GM21526 (cell line): ENCODE results near the gene DCTN3.
A peak's percentile ranks its signal among the peaks of the same experiment; 100 is the strongest.

ENCODE experiments used
- ATAC-seq: cut with Tn5 transposase; IDR thresholded peaks from one replicate; pipeline ENCODE4 v1.9.1; 2021; ENCODE audit warnings: moderate library complexity; ENCODE audit not compliant: unreplicated experiment, low FRiP score

The DCTN3 gene

DNA sequence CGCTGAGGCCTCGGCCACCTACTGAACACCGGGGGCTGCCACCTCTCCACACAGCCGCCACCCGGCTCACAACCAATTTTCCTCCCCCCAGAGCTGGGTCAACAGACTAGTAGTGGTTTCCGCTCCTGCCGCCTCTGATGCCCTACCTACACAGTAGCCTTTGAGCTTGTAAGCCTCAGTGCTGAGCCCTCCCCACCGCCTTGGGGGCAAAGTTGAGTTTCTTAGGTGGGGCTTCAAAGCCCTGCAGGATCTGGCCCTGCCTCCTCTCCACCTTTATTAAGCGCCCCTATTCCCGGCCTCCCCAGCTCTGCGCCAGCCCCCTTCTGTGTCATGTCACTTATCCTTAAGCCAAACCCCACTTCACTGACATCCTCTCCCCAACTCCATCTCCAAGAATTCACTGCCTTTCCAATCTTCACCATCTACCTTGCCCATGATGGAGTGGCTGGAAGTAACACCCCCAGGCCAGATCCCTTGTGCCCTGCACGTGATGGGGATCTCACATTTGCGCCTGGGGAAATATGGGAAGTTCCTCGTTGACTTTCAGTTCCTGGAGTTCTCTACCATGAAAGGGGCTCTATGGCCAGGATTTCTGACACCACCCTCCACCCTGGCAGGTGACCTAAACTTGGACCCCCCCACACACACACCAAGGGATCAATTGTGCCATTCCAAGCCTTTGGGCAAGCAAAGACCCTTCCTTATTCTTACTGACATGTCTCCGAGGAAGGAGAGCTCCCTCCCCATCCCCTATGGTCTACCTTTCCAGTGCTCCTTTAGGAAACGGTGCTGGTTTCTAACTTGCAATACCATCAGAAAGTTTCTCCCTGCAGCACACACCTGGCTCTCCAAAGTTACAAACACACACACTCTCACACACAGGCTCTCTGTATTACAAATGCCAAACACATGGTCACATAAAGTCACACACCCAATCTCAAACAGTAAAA lies 28.1 kb downstream of the DCTN3 start:
- no peak for ATAC-seq

DNA sequence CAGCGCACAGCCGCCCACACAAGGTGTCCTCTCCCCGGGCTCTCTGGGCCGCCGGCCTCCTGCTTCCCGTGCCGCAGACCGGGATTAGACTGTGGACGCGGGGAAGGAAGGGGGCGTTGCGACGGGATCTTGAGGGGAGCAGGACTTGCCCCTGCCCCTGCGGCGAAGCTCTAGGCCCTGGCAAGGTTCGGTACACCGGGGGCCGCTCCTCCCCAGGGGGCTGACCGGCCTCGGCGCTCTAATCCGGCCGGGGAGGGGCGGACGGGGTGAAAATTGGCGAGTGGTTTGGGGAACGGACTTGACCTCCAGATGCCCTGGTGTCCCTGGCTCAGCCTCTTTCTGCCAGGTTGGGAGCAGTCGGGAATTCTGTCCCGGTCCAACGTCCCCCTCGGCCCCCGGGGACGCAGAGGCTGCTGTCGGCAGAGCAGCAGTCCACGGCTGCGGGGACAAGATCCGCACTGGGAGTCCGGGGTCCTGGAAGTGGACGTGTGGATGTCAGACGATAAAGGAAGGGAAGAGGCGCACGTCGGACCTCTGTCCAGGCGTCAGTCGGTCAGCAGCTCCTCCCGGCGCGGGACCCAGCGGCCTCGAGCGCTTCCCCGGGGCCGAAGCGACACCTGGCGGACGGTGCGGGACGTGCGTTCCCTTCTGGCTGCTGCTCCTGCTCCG lies 28.9 kb downstream of the DCTN3 start:
- peak; percentile 65 for ATAC-seq

DNA sequence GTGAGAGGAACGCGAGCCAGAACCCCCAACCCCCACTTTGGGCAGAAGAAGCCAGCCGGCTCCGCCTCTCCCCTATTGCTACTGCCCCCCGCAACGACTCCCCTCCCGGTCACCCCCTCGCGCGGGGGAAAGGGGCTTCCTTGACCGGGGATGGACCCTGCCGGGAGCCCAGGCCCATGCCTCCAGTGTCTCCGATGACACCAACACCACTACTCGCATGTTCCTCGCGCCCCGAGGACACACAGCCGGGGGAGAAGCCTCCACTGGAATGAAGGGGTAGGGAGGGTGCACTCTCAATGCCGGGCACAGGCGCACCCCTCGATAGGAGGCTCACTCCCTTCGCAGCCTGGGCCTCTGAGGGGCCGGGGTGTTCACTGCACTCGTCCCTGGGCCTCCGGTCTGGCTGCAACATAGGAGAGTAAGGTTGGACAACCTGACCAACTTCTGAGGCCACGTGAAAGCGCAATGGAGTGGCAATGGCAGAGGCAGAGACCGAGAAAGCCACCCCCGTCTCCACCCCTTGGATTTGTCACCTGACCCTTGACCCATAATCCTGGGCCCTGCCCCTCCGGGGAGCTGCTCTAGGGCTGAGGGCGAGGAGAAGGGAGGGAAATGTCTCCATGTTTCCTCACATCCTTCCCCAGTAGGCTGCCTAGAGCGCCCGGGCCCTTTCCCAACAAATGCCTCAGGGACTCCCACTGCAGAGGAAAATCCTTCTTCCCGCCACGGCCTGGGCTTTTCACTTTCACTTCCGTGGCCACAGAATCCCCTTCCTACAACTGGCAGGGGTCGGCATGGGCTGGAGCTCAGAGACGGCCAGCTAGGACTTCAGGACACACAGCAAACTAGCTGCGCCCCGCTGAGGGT lies 29.7 kb downstream of the DCTN3 start:
- ATAC-seq = no peak

DNA sequence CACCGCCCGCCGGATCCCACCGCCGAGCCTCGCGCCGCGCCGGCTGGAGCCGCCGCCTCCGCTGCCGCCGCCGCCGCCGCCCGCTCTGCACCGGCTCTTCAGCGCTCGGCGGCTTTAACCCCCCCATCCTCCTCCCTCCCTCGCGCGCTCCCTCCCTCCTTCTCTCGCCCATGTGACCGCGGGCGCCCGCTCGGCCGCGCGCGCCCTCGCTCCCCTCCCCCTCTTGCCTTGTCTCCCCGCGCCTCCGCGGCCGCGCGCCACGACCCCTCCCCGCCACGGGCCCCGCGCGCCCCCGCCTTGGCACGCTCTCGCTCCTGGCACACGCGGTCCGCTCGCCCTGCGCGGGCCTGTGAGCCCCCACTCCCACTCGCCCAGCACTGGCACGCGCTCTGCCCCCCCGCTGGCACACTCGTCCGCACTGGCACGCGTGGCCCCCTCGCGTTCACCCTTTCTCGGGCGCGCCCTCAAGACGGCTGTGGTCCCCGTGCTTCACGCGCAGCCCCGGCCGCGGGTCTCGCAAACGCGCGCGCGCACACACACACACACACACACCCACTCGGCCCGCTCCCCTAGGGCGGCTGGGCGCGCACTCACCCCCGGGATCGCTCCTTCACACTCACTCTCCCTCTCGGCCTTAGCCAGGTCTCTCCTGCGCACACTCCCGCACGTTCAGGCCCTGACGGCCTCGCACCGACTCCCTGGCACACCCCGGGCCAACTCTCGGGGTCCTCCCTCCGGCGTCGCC lies 30.5 kb downstream of the DCTN3 start, which contains the start of gene CNTFR:
Gene CNTFR, minus strand, starts transcription at position 89 of the 745 bp plus-strand sequence. CDS start 20,743 bp downstream, outside the sequence.
- no peak for ATAC-seq

DNA sequence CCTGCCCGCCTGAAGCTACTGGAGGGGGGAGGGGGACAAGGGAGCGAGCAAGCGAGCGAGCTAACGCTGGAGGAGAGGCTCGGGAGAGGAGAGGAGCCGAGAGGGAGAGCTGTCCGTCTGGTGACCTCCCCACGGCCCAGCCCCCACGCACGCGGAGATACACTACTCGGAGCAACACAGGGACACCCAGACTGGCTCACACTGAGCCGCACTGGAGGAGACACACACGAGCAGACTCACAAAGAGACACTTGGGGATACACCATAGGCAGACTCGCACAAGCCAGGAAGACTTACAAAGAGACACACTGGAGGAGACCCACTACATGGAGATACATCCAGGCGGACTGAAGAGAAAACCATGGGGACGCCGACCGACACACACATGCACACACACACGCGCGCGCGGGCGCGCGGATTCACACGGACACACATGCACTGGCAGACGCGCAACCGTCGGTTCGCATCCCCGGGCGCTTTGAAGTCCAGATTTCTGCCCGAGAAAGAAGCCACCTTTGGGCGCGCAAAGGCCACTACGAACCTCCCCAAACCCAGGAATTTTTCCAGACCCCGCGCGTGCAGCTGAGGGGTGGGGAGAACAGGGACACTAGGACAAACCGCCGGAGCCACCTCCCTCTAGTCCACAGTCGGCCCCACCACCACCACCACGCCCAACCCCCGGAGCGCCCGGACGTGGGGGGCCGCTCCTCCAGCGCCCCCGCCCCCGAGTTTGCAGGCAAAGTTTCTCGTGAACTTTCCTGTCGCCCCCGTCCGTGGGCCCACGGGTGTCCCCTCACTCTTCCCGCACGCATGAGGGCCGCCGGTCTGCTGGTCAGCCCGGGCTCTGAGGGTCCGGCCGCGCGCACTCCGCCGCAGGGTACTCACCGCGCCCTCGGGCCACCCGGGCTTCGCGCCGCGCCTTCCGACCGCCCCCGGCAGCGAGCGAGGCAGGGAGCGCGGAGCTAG lies 31.3 kb downstream of the DCTN3 start:
- ATAC-seq = no peak

DNA sequence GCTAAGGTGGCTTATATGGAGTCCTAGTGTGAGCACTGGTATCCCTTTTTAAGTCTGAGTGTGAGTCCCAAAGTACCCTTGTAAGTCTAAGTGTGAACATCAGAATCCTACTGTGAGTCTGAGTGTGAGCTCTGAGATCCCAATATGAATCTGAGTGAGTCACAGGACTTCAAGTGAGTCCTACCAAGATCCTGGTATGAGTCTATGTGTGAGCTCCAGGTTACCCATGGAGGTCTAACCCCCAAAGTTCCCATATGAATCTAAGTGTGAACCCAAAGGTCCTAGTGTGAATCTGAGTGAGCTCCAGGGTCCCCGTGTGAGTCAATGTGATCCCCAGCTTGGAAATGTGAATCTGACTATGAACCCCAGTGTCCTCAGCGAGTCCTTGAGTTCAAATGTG lies 33.0 kb downstream of the DCTN3 start:
- no peak for ATAC-seq

DNA sequence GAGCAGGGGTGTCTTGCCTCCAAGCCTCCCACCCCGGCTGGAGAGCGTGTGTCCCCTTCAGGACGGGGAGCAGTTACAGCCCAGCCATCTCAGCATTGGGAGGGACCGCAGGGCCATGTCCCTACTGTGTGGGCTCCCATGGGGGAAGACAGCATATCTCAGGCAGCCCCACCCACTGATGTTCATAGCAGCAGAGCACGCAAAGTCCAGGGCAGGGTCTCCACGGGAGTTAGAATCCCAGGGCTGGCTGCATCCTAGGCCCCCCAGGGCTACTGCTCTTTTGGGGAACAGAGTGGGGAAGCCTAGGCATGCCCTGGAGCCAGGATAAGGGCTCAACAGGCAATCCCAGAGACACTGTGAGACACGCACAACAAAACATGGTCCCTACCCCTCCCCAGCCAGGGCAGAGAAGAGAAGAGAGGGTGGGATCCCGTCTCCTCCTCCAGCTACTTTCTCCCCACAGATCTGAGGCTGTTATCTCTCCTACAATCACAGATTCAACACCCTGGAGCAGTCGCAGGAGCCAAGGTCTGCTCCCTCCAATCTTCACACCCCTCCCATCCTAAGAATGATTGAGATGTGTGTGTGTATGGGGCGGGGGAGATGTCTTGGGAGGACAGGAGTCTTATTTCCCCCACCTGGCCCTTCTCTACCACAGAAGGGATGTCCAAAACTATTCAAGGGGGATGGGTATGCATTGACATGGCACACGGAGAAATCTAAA lies 34.2 kb downstream of the DCTN3 start:
- ATAC-seq = no peak

DNA sequence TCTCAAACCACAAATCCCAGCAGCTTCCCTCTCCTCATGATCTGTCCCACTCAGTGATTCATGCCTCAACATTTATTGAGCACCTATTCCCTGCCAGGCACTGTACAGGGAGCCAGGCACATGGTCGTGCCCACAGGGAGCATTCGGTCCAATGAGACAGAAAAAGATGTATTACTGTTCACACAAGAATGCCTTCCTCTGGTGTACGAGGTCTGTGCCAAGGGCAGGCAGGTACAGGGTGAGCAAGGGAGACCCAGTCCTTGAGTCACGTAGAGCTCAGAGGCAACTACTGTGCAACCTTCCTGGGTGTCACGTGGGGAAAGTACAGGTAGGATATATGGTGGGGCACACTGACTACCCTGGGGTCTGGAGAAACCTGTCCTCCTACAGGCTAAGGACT lies 35.3 kb downstream of the DCTN3 start:
- no peak for ATAC-seq

DNA sequence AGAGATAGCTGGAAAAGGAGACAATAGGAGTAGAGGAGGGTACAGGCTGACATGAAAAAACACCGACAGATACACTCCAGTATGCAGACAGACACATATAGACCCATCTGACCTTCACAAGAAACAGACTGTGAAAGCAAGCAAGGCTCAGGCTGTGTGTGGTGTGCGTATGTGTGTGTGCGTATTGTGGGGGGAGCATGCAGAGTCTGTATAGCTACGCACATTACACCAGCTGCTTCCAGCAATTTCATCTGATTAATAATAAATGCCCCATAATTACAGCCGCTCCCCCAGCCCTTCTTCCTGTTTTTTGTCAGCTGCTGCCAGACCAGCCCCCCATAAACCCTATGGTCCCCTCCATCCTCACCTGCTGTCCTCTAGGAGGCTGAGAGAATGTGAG lies 37.5 kb downstream of the DCTN3 start:
- no peak for ATAC-seq

DNA sequence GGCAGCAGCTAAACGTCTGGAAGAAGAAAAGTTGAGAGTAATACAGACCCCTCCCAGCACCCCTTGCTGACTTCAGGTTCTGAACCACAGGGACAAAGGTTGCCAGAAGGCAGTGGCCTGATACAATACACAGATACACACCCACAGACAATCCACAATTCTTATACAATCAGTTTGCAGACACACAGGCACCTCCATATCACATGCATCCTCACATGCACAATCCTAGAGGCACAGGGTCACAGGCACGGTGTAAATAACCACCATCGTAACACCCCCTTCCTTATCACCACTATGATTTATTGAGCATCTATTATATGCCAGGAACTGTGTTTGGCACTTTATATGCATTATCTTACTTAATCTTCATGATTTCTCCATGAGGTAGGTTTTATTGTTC lies 39.0 kb downstream of the DCTN3 start:
- ATAC-seq = no peak

DNA sequence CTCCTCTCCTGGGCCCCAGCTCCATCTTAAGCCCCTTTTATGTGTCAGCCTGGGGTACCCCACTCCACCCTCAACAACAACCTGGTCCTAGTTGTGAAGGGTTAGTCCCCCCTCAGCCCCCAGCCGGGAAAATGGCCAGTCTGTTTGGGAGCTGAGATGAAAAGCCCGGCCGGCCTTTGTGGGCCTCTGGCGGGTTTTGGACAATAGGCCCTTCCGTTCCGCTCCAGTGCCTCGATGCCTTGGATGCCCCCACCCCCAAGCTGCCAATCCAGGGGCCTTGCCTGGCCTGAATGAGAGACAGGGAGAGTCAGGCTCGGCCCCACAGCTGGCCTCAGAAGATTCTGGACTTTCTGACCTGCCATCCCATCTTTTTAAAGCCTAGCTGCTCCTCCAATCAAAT lies 39.9 kb downstream of the DCTN3 start:
- ATAC-seq = no peak

DNA sequence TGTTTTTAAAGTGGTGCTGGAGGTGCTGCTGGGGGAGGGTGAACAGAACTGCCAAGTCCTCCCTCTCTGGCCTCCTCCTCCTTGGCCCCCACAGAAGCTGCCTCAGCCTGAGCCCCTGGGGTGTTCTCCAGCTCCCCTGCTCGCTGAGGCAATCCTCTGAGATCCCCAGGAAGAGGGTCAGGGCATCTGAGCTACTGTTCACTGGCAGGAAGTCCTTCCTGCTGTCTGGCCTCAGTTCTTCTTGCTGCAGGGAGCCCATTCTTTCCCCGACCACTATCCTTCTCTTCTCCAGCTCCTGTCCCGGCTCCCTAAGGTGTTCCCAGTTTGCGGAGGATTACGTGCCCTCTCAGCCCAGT lies 40.5 kb downstream of the DCTN3 start:
- no peak for ATAC-seq

DNA sequence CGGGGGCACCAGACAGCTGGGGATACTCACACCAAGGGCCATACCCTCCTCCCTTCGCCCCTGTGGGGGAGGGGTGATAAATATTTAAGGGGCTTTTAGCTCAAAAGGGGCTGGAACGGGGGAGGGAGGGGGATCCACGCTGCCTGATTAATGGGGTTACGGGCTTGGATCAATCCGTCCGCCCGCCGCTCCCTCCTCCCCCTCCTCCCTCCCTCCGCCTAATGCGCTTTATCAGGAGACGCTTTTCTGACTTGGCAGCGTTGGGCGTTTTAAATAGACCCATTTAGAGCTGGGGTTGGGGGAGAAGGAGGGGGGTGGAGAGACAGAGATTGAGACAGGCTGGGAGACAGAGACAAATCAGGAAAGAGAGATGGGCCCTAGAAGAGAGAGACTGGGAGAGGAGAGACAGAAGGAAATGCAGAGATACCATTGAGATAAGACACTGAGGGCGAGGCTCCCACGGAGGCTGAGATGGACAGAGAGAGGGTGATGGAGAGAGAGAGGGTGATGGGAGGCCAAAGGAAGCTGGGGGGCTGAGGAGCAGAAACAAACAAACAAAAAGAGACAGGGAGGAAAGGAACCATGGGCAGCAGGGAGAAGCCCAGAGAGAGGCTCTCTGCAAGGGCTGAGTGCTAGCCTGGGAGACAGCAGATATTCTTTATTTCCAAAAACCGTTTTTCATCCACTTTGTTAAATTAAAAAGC lies 41.0 kb downstream of the DCTN3 start:
- no peak for ATAC-seq

DNA sequence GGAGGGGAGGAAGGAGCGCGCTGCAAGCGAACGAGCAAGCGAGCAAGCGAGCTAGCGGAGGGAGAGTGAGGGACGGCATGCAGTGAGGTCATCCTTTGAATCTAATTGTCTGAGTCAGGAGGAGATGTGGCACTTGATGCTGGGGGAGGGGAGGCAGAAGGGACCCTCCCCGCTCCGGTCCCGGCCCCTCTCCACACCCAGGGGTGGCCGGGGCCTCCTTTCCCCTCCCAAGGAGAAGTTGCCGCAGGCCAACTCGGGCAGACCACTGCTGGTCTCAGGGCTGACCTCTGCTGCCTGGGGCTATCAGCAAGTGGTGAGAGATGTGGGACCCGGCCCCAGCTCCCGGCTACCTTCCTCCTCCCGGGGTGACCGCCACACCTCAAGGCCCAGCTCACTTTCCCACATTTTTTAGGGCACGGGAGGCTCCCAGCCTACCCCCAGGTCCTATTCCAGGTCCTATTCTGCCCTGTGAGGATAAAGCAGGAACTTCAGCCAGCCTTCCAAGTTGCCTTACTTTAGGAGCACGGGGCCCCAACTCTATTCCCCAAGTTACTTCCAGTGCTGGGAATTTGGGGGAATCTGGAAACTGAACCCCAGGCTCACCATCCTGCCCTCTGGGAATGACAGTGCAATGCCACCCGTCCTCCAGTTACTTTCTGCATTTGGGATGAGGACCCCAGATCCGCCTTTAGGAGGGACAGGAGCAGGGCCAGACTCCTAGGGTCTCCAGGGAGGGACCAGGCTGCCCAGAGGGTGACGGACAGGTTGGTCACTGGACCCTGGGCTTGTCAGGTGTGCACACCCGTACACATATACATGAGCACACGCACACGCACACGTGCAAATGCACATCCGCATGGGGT lies 41.8 kb downstream of the DCTN3 start:
- ATAC-seq = no peak

DNA sequence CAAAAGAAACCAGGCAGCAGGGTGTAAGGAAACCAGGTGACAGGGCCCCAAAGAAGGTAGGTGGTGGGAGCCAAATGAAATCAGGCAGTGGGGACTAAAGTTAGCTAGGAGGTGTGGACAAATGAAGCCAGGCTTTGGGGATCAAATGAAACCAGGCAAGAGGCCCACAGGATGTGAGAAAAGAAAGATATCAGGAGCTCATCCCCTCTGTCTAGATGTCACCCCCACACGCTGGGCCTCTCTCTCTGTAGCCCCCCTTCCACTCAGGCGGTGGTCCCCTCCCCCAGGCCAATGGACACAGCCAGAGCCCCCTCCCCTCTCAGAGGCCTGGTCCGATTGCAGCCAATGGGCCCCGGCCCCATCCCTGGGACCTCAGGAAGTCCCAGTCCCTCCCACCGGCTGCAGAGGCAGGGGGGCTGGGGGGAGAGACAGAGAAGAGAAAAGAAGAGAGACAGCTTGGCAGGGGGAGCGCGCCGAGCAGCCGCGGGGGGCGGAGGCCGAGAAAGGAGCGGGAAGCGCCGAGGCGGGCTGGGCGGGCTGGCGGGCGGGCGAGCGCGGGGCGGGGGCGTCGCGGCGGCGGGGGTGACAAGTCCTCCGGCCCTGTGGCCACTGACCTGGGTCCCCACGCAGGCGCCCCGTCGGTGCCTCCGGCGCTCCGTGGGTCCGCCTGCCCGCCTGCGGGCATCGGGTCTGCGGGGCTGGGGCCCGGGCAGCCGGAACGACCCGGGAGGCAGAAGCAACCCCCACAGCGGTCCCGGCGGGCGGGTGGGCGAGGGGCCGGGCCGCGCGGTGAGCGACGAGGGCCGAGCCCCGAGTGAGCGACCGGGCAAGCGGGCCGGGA lies 42.7 kb downstream of the DCTN3 start:
- no peak for ATAC-seq
